ENCODE data around the gene MEDAG. TPM values are rescaled to one million over a fixed set of nuclear protein-coding genes. Genes with fewer than 3 reads are reported as not detected.

Gene MEDAG
- total RNA-seq, 1 donor from 2014 or later, result 6.6 TPM

- DNase-seq (ENCODE audit: low spot score), result no peak
These were observed 33.2 kb upstream of the MEDAG start for GRCh38 chr13:30872685-30873461.

DNA sequence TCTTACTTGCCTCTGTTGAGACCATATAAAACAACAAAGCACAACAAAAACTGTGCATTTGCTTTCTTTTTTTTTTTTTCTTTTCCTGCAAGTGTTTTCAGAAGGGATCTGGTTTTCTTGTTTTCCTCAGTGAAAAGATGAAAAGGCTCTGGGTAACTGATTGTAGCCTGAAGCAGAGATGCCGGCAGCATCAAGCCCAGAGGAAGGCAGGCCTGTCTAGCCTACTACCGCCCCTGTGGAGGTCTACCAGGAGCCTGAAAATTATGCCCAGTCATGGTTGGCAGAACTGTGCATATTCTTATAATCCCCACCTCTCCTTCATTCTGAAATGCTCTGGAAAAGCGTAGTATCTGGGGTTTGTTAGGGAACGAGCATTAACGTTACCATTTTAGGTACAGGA is 32.6 kb upstream of the MEDAG start:
- no peak for DNase-seq (ENCODE audit: low spot score)

GRCh38 chr13:30874111-30874510 is 32.0 kb upstream of the MEDAG start:
- no peak for DNase-seq (ENCODE audit: low spot score)

- DNase-seq (ENCODE audit: low spot score), result no peak
These were observed 31.5 kb upstream of the MEDAG start for GRCh38 chr13:30874561-30874960.

GRCh38 chr13:30877335-30877734 is 28.7 kb upstream of the MEDAG start:
- DNase-seq (ENCODE audit: low spot score), result no peak

- no peak for DNase-seq (ENCODE audit: low spot score)
These were observed 25.8 kb upstream of the MEDAG start for GRCh38 chr13:30880151-30880855.

DNA sequence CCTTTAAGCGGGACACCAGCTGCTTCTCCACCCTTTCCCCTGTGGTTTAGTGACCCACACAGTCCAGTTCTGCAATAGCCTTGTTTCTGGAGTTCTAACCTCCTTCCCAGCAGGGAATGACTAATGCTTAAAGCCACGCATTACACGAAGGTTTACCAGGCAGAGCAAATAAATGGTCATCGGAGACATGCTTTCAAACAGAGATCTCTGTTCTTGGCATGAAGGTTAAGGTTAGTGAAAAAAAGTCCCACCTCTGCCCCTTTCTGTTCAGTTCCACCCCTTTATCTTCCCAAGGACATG is 25.3 kb upstream of the MEDAG start:
- no peak for DNase-seq (ENCODE audit: low spot score)

DNA sequence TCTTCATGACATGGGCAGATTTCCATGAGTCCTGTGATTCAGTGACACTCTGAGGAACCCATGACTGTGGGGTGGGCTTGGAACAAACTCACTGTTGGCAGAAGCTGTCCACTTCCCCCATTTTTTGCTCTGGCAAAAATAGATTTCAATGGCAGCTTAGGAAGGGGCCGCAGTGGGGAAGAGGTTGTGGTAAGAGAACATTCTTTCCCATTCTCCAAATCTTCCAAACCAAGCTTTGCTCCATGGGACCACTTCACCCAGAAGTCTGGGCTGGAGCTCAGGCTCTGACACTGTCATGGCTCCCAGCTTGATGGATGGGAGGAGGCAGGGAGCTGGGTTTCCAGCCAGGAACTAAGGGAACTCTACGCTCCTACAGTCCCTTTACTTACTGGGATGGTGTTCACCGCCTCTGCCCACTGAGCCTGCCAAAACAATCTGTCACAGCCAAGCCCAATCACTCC is 24.9 kb upstream of the MEDAG start:
- DNase-seq (ENCODE audit: low spot score), result no peak

- no peak for DNase-seq (ENCODE audit: low spot score)
These were observed 23.8 kb upstream of the MEDAG start for GRCh38 chr13:30882026-30882850.

DNA sequence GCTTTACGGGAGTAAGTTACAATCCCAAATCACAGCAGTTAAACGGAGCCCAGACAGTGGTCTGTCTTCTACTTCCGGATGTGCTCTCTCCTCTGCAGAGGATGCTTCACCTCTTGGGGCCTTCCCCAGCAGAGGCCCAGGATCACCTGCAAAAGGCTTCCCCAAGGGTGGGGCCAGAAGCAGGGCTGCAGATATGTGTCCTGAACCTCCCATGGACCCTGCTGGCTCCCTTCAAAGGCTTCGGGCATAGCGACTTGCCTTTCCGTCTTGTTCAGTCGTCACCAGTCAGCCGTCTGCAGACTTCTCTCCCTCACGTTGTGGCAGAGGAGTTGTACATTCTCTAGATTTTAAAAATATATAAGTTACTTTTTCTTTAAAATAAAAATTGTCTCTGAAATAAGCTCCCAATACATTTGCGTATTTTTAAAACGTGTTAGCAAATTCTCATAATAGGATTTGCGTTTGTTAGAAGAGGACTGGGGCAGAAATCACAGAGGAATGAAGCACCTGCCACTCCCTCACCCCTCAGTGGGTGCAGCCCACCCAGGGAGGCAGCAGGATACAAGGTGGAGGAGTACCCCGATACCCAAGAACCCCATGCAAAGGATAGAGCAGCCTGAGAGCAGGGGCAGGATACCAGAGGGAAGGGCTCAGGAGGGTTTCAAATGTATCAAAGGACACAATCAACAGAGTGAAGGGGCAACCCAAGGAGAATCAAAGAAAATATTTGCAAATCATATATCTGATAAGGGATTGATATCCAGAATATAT is 22.9 kb upstream of the MEDAG start:
- no peak for DNase-seq (ENCODE audit: low spot score)

GRCh38 chr13:30884543-30884942 is 21.5 kb upstream of the MEDAG start:
- no peak for DNase-seq (ENCODE audit: low spot score)

- no peak for DNase-seq (ENCODE audit: low spot score)
These were observed 16.8 kb upstream of the MEDAG start for GRCh38 chr13:30889196-30889690.

GRCh38 chr13:30892966-30893365 is 13.1 kb upstream of the MEDAG start:
- no peak for DNase-seq (ENCODE audit: low spot score)

- DNase-seq (ENCODE audit: low spot score), result no peak
These were observed 10.3 kb upstream of the MEDAG start for GRCh38 chr13:30895773-30896172.

GRCh38 chr13:30898070-30898469 is 8.0 kb upstream of the MEDAG start:
- no peak for DNase-seq (ENCODE audit: low spot score)

DNA sequence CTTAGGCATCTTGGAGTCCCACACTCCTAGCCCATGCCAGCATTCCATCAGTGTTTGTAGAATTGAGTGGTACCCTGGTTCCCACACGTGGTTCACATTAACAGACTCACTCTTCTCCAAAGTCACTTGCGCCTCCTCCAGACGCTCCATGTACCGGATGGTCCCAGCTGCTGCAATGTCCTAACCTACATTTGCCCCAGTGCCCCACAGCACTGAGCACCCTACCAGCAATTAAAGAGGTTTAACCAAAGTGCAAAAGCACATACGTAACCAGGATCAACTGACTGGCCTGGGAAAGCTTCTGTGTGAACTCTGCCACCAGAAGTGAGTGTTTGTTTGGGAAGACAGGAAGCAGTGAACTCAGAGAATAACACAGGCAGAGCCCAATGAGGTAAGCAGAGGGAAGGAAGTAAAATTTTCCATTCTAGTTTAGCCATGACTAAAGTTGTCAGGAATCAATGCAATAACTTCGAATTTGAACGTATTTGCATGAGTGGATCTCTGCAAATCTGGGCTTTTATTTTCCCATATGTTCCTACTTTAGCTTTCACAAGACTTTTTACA is 7.3 kb upstream of the MEDAG start:
- no peak for DNase-seq (ENCODE audit: low spot score)

GRCh38 chr13:30900436-30900835 is 5.6 kb upstream of the MEDAG start:
- no peak for DNase-seq (ENCODE audit: low spot score)

DNA sequence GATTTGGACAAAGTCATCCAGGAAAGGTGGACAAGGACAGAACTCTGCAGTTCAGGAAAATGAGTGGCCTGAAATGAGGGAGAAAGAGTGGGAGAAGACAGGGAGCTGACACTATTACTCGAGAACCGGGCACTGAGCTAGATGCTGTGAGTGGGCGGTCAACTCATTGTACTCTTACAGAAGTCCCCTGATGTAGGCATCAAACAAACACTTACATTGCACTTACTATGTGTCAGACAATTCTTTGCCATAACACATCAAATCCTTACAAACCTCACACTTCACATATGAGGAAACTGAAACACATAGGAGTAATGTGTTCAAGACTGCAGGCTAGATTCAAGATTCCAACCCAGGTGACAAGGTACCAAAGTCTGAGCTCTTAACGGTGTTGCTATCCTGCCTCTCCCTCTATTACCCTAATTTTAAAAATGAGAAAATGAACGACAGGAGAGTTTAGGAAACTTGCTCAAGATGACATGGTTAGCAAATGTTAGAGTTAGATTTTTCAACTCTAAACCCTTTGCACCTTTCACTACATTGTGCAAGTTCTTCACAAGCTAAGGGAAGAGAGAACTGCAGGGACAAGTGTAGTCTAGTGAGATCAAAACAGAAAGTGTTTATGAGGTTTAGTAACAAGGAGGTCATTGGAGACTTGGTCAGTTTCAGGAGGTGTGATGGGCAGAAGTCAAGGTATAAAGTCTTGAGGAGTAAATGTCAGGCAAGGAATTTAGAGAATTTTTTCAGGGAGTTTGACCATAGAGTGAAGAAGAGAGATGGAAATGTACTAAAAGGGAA is 4.9 kb upstream of the MEDAG start:
- DNase-seq (ENCODE audit: low spot score), result no peak

DNA sequence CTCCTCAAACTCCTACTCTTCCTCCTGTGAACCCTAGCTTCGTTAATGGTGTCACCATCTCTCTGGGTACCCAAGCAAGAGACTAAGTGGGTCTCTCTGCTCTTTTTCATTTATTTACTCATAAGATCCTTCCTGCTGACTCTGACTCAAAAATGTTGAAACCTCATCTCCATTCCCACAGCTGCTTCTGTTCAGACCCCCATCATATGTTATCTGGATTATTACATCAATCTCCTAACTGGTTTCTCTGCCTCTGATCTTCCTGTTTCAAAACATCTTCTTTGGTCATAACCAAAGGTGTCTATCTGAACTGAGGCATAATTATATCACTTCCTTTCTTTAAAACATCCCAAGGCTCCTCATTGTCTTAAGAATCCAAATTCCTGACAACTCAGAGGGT is 2.0 kb upstream of the MEDAG start:
- DNase-seq (ENCODE audit: low spot score), result no peak

DNA sequence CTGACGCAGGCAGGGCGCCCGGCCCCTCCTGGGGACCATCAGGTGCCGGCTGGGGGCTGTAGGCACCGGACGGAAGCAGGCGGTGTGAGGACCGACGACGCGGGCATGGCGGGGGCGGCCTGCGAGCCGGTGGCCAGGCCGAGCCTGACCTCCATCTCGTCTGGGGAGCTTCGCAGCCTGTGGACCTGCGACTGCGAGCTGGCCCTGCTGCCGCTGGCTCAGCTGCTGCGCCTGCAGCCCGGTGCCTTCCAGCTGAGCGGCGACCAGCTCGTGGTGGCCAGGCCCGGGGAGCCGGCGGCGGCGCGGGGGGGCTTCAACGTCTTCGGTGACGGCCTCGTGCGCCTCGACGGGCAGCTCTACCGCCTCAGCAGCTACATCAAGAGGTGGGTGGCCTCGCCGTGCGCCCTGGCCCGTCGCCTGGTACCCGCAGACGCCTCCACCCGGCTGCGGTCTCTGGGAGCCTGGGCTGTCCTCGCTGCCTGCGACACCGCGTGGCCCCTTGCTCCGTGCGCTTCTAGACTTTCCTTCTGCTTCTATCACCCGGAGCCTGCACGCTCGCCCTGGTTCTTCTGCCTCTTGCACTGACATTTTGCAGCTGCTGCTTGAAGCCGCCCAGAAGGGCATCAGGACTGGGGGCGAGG is 460 bp downstream of the MEDAG start:
- DNase-seq (ENCODE audit: low spot score), result no peak

Data from ureter (tissue), 1 donor.